ENCODE results near the gene TPST2.

TPST2 gene

GRCh38 chr22:26494506-26494905, 95.4 kb downstream of the TPST2 start:
- Mint-ChIP-seq H3K4me3 (no peak overlapping the region), H3K4me1 (peaks cover 7% of the 10 kb centered on the region), H3K27ac (no peak overlapping the region), H3K9me3 (no peaks in the 10 kb centered on the region), H3K27me3 (no peaks in the 10 kb centered on the region)
- no peak for ATAC-seq
- DNase-seq = no peak

- peak overlapping the region in 1 of 2 donors; percentile 5 for H3K27ac Mint-ChIP-seq
- DNase-seq = no peak
- H3K27me3 Mint-ChIP-seq = no peaks in the 10 kb centered on the region
- H3K4me3 Mint-ChIP-seq = no peak overlapping the region
- no peaks in the 10 kb centered on the region for H3K9me3 Mint-ChIP-seq
- ATAC-seq = no peak
- peaks cover 17% of the 10 kb centered on the region for H3K4me1 Mint-ChIP-seq
Observed at GRCh38 chr22:26492220-26492619, 97.7 kb downstream of the TPST2 start.

- H3K4me1 Mint-ChIP-seq = peaks cover 37% of the 10 kb centered on the region
- no peak for ATAC-seq
- no peak overlapping the region for H3K4me3 Mint-ChIP-seq
- DNase-seq = no peak
- H3K9me3 Mint-ChIP-seq = no peaks in the 10 kb centered on the region
- H3K27ac Mint-ChIP-seq = peak overlapping the region in 1 of 2 donors; percentile 86
- H3K27me3 Mint-ChIP-seq = no peaks in the 10 kb centered on the region
Observed at GRCh38 chr22:26489447-26490036, 100.4 kb downstream of the TPST2 start.

- H3K4me3 Mint-ChIP-seq = no peak overlapping the region
Observed at GRCh38 chr22:26487996-26488395, 101.9 kb downstream of the TPST2 start.

GRCh38 chr22:26486394-26486793, 103.5 kb downstream of the TPST2 start:
- no peaks in the 10 kb centered on the region for H3K27me3 Mint-ChIP-seq
- peak overlapping the region; percentile 48 to 91 for H3K27ac Mint-ChIP-seq
- peaks cover 53% of the 10 kb centered on the region for H3K4me1 Mint-ChIP-seq
- ATAC-seq = no peak
- no peak overlapping the region for H3K4me3 Mint-ChIP-seq
- DNase-seq = no peak
- H3K9me3 Mint-ChIP-seq = no peaks in the 10 kb centered on the region

More at GRCh38 chr22:26487996-26488395, 101.9 kb downstream of the TPST2 start:
- H3K4me1 Mint-ChIP-seq = peaks cover 37% of the 10 kb centered on the region
- H3K27ac Mint-ChIP-seq = peak overlapping the region; percentile 48 to 62
- DNase-seq (no peak), ATAC-seq (no peak)
- H3K27me3 Mint-ChIP-seq = no peaks in the 10 kb centered on the region
- no peaks in the 10 kb centered on the region for H3K9me3 Mint-ChIP-seq

- Mint-ChIP-seq H3K27me3 (no peaks in the 10 kb centered on the region), H3K4me3 (peak overlapping the region; percentile 98 to 99), H3K4me1 (peaks cover 58% of the 10 kb centered on the region), H3K9me3 (no peaks in the 10 kb centered on the region), H3K27ac (peak overlapping the region; percentile 9 to 91)
- DNase-seq (no peak), ATAC-seq (no peak)
Observed at GRCh38 chr22:26485806-26486390, 104.0 kb downstream of the TPST2 start.

GRCh38 chr22:26485013-26485412, 104.9 kb downstream of the TPST2 start:
- Mint-ChIP-seq H3K4me1 (peaks cover 67% of the 10 kb centered on the region), H3K9me3 (no peaks in the 10 kb centered on the region), H3K4me3 (peak overlapping the region; percentile 98 to 99), H3K27me3 (no peaks in the 10 kb centered on the region), H3K27ac (peak overlapping the region in 1 of 2 donors; percentile 82)
- no peak for DNase-seq
- no peak for ATAC-seq

- DNase-seq = no peak
- no peak for ATAC-seq
- Mint-ChIP-seq H3K27ac (peak overlapping the region; percentile 97 to 98), H3K27me3 (no peaks in the 10 kb centered on the region), H3K4me3 (peak overlapping the region; percentile 98 to 99), H3K4me1 (peaks cover 73% of the 10 kb centered on the region), H3K9me3 (no peaks in the 10 kb centered on the region)
Observed at GRCh38 chr22:26484360-26484706, 105.6 kb downstream of the TPST2 start.

GRCh38 chr22:26483439-26484359, 106.2 kb downstream of the TPST2 start, which contains the start of the genes HPS4 and SRRD:
TSS of gene HPS4 (minus strand) at chr22:26483783. CDS start at chr22:26481762, 2,021 bp downstream.
TSS of gene SRRD (plus strand) at chr22:26483877. CDS start at chr22:26483891, 14 bp downstream.
- H3K4me3 Mint-ChIP-seq = peak within 1 kb of the TSS; percentile 98 to 99
- peak; percentile 92 for ATAC-seq
- DNase-seq = peak; percentile 92
- peak within 1 kb of the TSS; percentile 97 to 98 for H3K27ac Mint-ChIP-seq
- H3K27me3 Mint-ChIP-seq = no peaks in the 10 kb centered on the region
- H3K9me3 Mint-ChIP-seq = no peaks in the 10 kb centered on the region
- peaks cover 80% of the 10 kb centered on the region for H3K4me1 Mint-ChIP-seq

GRCh38 chr22:26483043-26483438, 106.9 kb downstream of the TPST2 start:
- Mint-ChIP-seq H3K4me3 (peak overlapping the region; percentile 98 to 99), H3K27ac (peak overlapping the region; percentile 97 to 98), H3K4me1 (peaks cover 79% of the 10 kb centered on the region), H3K9me3 (no peaks in the 10 kb centered on the region), H3K27me3 (no peaks in the 10 kb centered on the region)
- no peak for DNase-seq
- ATAC-seq = peak; percentile 1

- ATAC-seq (no peak), DNase-seq (no peak)
- Mint-ChIP-seq H3K27ac (peak overlapping the region in 1 of 2 donors; percentile 98), H3K4me1 (peaks cover 83% of the 10 kb centered on the region), H3K9me3 (no peaks in the 10 kb centered on the region), H3K27me3 (no peaks in the 10 kb centered on the region), H3K4me3 (peak overlapping the region; percentile 98 to 99)
Observed at GRCh38 chr22:26482161-26482560, 107.8 kb downstream of the TPST2 start.

GRCh38 chr22:26481694-26482093, 108.2 kb downstream of the TPST2 start:
- Mint-ChIP-seq H3K9me3 (no peaks in the 10 kb centered on the region), H3K4me1 (peaks cover 87% of the 10 kb centered on the region), H3K27me3 (no peaks in the 10 kb centered on the region), H3K4me3 (peak overlapping the region; percentile 98 to 99), H3K27ac (peak overlapping the region in 1 of 2 donors; percentile 87)
- DNase-seq (no peak), ATAC-seq (no peak)

- DNase-seq (no peak), ATAC-seq (no peak)
- Mint-ChIP-seq H3K9me3 (no peaks in the 10 kb centered on the region), H3K27me3 (no peaks in the 10 kb centered on the region), H3K4me3 (peak overlapping the region; percentile 98 to 99), H3K27ac (peak overlapping the region in 1 of 2 donors; percentile 47), H3K4me1 (peaks cover 88% of the 10 kb centered on the region)
Observed at GRCh38 chr22:26481112-26481693, 108.7 kb downstream of the TPST2 start.

- H3K27me3 Mint-ChIP-seq = no peaks in the 10 kb centered on the region
- H3K27ac Mint-ChIP-seq = peak overlapping the region; percentile 14 to 47
- H3K4me1 Mint-ChIP-seq = peaks cover 82% of the 10 kb centered on the region
- H3K9me3 Mint-ChIP-seq = no peaks in the 10 kb centered on the region
- DNase-seq = no peak
- ATAC-seq = no peak
- peak overlapping the region; percentile 98 to 99 for H3K4me3 Mint-ChIP-seq
Observed at GRCh38 chr22:26480611-26480932, 109.4 kb downstream of the TPST2 start.

- no peak for ATAC-seq
- DNase-seq = no peak
- Mint-ChIP-seq H3K27me3 (no peaks in the 10 kb centered on the region), H3K4me3 (peak overlapping the region; percentile 98 to 99), H3K27ac (peak overlapping the region; percentile 51 to 85), H3K9me3 (no peaks in the 10 kb centered on the region), H3K4me1 (peaks cover 76% of the 10 kb centered on the region)
Observed at GRCh38 chr22:26479792-26480610, 109.9 kb downstream of the TPST2 start.

Measured in stimulated activated naive CD8-positive, alpha-beta T cell treated with anti-CD3 and anti-CD28 coated beads, Interleukin-15, amount 100 ng/mL, for 72 hours (primary cell).